Subcutaneous abdominal adipose tissue (tissue), 5 donors: ENCODE measurements around the gene GIGYF2.

ENCODE experiments used
- H3K27ac ChIP-seq: one replicate; pipeline ENCODE4 v1.7.0; 2013; ENCODE audit warnings: low read depth, mild to moderate bottlenecking, inconsistent platforms, low read length, moderate library complexity
- H3K27me3 ChIP-seq, 5 donors: one replicate each; pipeline ENCODE4 v1.7.0; 2013; ENCODE audit warnings: low read length in 5 of 5, inconsistent platforms in 1 of 5; ENCODE audit not compliant: control insufficient read depth in 5 of 5, insufficient read depth in 4 of 5
- H3K36me3 ChIP-seq, 5 donors: one replicate each; pipeline ENCODE4 v1.7.0; 2013; ENCODE audit warnings: low read length in 5 of 5; ENCODE audit not compliant: control insufficient read depth in 5 of 5, insufficient read depth in 5 of 5
- H3K4me1 ChIP-seq, 5 donors: one replicate each; pipeline ENCODE4 v1.7.0; 2013; ENCODE audit warnings: low read length in 5 of 5, mild to moderate bottlenecking in 3 of 5, moderate library complexity in 1 of 5; ENCODE audit not compliant: control insufficient read depth in 5 of 5, insufficient read depth in 5 of 5
- H3K4me3 ChIP-seq, 5 donors: one replicate each; pipeline ENCODE4 v1.7.0; 2013; ENCODE audit warnings: low read length in 5 of 5, low read depth in 1 of 5
- H3K9ac ChIP-seq, 5 donors: one replicate each; pipeline ENCODE4 v1.7.0; 2013; ENCODE audit warnings: low read length in 5 of 5, mild to moderate bottlenecking in 4 of 5, moderate library complexity in 3 of 5
- H3K9me3 ChIP-seq, 5 donors: one replicate each; pipeline ENCODE4 v1.7.0; 2013; ENCODE audit warnings: low read length in 5 of 5; ENCODE audit not compliant: control insufficient read depth in 5 of 5
- donor health status: healthy.
- donor health status: healthy.
- donor health status: healthy.
- donor health status: healthy.
- donor health status: healthy.

Gene GIGYF2

DNA sequence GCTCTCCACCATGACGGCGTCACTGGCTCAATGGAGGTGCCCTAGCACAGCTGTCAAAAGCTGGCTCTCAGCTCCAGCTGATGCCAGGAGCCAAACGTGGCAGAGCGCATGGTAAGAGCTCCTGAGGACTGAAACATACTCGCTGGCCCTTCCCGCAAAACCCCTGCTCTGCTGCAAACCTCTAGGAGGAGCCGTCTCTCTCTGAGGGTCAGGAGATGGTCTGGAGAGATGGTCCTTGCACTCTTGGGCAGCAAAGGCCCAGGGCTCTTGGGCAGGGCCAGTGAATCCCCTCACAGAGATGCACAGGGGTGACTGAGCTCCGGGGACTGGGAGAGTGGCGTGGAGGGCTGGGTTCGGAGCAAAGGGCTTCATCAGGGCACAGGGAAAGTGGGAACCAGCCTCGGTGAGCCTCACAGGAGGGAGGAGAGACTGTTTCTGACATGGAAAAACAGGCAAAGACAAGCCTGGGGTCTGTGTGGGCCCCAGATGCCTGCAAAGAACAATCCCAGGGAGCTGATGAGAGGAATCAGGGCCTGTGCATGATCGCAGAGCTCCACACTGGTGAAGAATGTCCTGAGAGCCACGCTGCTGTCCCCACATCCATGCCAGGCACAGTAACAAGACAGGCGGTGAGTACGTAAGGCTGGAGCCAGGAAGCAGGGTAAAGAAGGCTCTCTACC lies 190.2 kb downstream of the GIGYF2 start:
- H3K9me3 ChIP-seq: no peaks in the 10 kb centered on the region
- H3K4me1 ChIP-seq: peaks cover 0 to 11% (median 5%) of the 10 kb centered on the region in 5 donors
- peaks cover 24 to 50% (median 43%) of the 10 kb centered on the region in 5 donors for H3K27me3 ChIP-seq
- no peak overlapping the region for H3K27ac ChIP-seq
- no peak overlapping the region for H3K9ac ChIP-seq
- H3K36me3 ChIP-seq: no peaks in the 10 kb centered on the region
- H3K4me3 ChIP-seq: no peak overlapping the region

DNA sequence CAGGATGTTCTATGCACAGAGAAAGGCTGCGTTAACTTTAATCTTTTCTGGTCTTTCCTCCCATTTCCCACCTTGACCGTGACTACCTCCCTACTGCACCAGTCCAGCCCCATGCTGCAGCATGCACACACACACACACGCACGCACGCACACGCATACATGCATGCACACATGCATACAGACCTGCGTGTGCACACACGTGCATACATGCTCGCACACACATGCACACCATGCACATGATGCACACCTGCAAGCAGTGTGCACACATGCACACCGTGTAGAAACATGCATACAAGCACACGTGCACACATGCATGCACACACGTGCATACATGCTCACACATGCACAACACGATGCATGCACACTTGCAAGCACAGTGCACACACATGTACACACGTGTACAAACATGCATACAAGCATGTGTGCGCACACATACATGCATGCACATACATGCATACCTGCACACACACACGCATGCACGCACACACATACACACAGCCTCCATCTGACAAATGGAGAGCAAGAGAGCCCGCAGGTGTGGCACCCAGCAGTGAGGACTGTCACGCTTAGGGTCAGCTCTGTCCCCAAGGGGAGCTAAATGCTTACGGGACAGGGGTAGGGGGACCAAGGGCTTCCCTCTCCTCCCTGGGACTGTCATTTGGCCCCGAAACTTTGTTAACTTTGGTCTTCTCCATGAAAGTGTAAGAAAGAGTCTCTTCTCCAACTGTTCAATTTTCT lies 191.1 kb downstream of the GIGYF2 start:
- Histone ChIP-seq H3K9ac (no peak overlapping the region), H3K27ac (no peak overlapping the region), H3K4me1 (peaks cover 0 to 11% (median 5%) of the 10 kb centered on the region in 5 donors), H3K9me3 (no peaks in the 10 kb centered on the region), H3K27me3 (peaks cover 24 to 46% (median 43%) of the 10 kb centered on the region in 5 donors), H3K4me3 (no peak overlapping the region), H3K36me3 (no peaks in the 10 kb centered on the region)

DNA sequence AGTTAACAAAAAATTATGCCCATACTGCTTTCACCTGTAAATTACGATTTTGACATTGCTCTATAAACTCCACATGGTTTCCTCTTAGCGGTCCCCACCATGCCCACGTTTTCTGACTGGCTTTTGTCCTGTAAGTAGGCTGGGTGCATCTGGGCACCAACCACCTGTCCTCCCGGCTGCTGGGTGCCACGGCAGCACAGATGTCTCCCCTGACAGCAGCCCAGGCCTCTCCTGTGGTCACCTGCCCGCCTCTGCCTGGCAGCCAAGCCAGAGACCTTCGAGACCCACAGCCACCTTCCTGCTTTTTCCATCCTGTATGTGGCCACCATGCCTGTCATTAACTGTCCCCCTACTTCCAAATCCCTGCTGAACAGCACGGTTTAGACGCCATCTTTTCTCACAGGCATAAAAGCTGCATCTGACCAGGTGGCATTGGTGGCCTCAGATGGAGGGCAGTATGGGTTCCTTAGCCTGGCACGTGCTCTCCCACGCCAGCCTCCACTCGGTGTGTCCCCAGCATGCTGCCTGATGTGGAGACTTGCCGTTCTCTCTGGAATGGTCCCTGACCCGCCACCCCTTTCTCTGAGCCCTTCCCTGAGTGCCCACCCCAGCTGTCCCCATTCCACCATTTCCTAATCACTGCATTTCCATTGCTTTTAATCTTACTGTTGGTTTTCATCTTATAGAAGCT lies 191.9 kb downstream of the GIGYF2 start:
- no peak overlapping the region for H3K4me3 ChIP-seq
- no peak overlapping the region for H3K27ac ChIP-seq
- H3K27me3 ChIP-seq: peaks cover 24 to 46% (median 42%) of the 10 kb centered on the region in 5 donors
- peaks cover 0 to 11% (median 5%) of the 10 kb centered on the region in 5 donors for H3K4me1 ChIP-seq
- no peaks in the 10 kb centered on the region for H3K9me3 ChIP-seq
- no peaks in the 10 kb centered on the region for H3K36me3 ChIP-seq
- no peak overlapping the region for H3K9ac ChIP-seq

DNA sequence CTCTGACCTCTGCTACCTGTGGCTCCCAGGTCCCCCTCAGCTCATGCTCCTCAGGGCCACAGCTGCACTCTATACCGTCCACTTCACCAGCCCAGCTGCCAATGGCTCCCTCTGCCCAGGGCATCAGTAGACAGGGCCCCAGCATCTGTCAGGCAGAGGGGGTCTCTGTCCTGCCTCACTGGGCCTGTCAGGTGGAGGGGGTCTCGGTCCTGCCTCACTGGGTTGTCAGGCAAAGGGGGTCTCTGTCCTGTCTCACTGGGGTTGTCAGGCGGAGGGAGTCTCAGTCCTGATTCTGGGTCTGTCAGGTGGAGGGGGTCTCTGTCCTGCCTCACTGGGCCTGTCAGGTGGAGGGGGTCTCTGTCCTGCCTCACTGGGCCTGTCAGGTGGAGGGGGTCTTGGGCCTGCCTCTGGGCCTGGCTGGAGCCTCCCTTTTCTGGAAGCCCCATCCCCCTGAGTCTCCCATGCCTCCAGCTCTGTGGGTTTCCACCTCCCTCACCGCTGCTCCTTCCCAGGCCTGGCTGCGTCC lies 192.8 kb downstream of the GIGYF2 start:
- no peaks in the 10 kb centered on the region for H3K36me3 ChIP-seq
- H3K27ac ChIP-seq: no peak overlapping the region
- peaks cover 23 to 40% (median 37%) of the 10 kb centered on the region in 5 donors for H3K27me3 ChIP-seq
- no peaks in the 10 kb centered on the region for H3K9me3 ChIP-seq
- peaks cover 0 to 11% (median 5%) of the 10 kb centered on the region in 5 donors for H3K4me1 ChIP-seq
- no peak overlapping the region for H3K9ac ChIP-seq
- no peak overlapping the region for H3K4me3 ChIP-seq

DNA sequence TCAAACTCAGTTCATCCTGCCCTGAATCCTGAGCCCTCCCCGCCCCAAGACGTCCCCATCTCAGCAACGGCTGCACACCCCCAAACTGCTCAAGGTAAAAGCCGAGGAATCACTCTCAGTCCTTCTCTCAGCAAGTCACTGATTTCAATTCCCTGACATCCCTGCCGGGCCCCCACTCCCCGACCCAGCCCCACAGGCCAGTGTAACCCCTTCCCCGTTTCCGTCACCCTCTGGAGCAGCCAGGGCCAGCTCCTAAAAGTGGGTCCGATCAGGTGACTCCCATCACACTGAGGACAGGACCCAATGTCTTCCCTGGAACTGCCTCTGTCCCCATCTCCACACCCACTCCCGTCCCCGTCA lies 193.4 kb downstream of the GIGYF2 start:
- Histone ChIP-seq H3K36me3 (no peaks in the 10 kb centered on the region), H3K9ac (no peak overlapping the region), H3K4me3 (peak overlapping the region in 1 of 5 donors; percentile 8), H3K4me1 (peaks cover 0 to 11% (median 5%) of the 10 kb centered on the region in 5 donors), H3K9me3 (no peaks in the 10 kb centered on the region), H3K27me3 (peaks cover 17 to 39% (median 33%) of the 10 kb centered on the region in 5 donors), H3K27ac (no peak overlapping the region)

DNA sequence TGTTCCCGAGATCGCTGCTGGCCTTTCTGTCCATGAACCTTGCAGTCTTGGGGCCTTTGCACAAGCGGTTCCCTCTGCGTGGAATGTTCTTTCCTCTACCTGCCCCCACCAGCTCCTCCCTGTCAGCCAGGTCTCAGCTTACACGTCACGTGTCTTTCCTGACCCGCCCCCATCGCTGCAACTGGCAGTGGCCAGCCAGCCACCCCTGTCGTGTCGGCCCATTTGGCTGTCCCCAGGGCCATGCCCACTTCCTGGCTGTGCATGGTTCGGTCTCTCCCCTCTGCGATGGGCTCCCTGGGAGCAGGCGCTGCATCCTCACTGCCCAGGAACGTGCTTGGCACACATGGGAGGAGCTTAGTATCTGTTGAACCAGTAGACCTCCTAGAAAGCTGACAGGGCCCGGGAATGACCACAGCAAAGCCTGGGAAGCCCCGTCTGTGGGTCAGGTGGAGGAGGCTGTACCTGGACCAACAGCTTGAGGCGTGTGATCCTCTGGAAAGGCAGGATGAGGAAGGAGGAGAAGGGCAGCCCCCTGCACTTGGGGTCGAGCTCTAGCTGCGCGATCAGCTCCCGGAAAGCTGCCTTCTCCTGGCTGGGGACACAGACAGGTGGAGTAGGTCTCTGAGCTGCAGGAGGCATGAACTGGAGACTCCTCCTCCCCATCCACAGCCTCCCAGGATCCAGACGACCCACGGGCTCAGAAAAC lies 193.9 kb downstream of the GIGYF2 start:
- H3K4me1 ChIP-seq: peaks cover 0 to 11% (median 5%) of the 10 kb centered on the region in 5 donors
- peak overlapping the region in 2 of 5 donors; percentile 8 to 20 for H3K4me3 ChIP-seq
- no peak overlapping the region for H3K9ac ChIP-seq
- H3K9me3 ChIP-seq: no peaks in the 10 kb centered on the region
- no peak overlapping the region for H3K27ac ChIP-seq
- peaks cover 16 to 35% (median 29%) of the 10 kb centered on the region in 5 donors for H3K27me3 ChIP-seq
- no peaks in the 10 kb centered on the region for H3K36me3 ChIP-seq

DNA sequence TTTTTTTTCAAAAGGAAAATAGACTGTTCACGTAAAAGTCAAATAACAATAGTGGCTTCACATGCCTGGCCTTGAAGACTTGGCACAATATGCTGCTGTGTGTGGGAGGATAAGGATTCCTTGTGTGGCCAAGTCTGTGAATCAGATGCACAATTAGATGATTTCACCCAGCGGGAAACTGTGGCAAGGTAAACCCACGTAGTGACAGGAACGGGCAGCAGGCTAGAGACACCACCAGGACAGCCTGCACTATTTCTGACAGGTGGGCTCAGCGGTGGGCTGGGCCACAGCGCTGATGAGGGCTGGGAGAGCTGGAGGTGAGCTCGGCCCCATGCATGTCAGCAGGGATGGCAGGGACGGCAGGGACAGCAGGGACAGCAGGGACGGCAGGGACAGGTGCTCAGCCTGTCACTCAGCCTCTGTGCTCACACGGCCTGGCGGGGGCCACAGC lies 194.5 kb downstream of the GIGYF2 start:
- H3K4me3 ChIP-seq: no peak overlapping the region
- no peaks in the 10 kb centered on the region for H3K36me3 ChIP-seq
- H3K4me1 ChIP-seq: peaks cover 0 to 11% (median 5%) of the 10 kb centered on the region in 5 donors
- H3K9me3 ChIP-seq: no peaks in the 10 kb centered on the region
- peaks cover 16 to 34% (median 26%) of the 10 kb centered on the region in 5 donors for H3K27me3 ChIP-seq
- no peak overlapping the region for H3K9ac ChIP-seq
- no peak overlapping the region for H3K27ac ChIP-seq

DNA sequence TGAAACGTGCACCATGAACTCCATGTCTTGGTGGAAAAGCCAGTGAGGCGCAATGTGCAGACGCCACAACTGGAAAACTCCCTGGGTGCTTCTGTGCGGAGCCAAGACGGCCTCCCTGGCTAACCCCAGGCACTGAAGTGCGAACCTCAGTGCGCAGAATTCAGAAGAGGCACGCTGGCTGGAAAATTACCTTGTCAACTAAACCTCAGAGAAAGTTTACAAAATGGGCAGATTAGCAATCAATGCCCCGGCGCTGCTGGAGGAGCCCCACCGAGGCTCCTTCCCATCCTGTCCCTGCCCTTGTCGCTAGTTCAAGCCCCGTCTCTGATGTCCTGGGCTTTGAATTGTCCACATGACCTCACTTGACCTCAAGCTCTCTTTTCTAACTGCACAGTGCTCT lies 195.1 kb downstream of the GIGYF2 start:
- Histone ChIP-seq H3K36me3 (no peaks in the 10 kb centered on the region), H3K9me3 (no peaks in the 10 kb centered on the region), H3K4me1 (peaks cover 0 to 11% (median 5%) of the 10 kb centered on the region in 5 donors), H3K27ac (no peak overlapping the region), H3K4me3 (no peak overlapping the region), H3K27me3 (peaks cover 11 to 31% (median 25%) of the 10 kb centered on the region in 5 donors), H3K9ac (no peak overlapping the region)

DNA sequence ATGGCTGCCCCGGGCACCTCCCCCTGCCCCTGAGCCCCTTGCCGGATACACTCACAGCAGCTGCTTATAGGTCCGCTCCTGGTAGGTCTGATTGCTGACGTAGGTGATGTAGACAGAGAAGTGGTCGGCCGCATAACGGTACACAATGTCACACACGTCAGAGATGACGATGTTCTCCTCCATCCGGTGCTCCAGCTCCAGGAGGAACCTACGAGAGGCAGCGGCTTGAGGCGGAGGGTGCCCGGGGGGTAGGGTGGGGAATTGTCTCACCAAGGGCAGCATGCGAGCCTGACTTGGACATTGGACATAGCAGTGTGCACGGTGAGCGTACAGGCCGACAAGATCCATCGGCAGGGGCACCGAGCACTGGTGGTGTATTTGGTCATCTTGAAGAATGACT lies 195.7 kb downstream of the GIGYF2 start:
- no peaks in the 10 kb centered on the region for H3K36me3 ChIP-seq
- peaks cover 0 to 11% (median 5%) of the 10 kb centered on the region in 5 donors for H3K4me1 ChIP-seq
- no peaks in the 10 kb centered on the region for H3K9me3 ChIP-seq
- no peak overlapping the region for H3K9ac ChIP-seq
- H3K4me3 ChIP-seq: no peak overlapping the region
- H3K27me3 ChIP-seq: peaks cover 11 to 31% (median 22%) of the 10 kb centered on the region in 5 donors
- no peak overlapping the region for H3K27ac ChIP-seq
